Measurements from ENCODE around the gene OLA1. TPM values are rescaled to one million over a fixed set of nuclear protein-coding genes. Genes with fewer than 3 reads are reported as not detected.

OLA1 gene
- total RNA-seq, 1 experiment from 2014 or later, result 263 TPM

DNA sequence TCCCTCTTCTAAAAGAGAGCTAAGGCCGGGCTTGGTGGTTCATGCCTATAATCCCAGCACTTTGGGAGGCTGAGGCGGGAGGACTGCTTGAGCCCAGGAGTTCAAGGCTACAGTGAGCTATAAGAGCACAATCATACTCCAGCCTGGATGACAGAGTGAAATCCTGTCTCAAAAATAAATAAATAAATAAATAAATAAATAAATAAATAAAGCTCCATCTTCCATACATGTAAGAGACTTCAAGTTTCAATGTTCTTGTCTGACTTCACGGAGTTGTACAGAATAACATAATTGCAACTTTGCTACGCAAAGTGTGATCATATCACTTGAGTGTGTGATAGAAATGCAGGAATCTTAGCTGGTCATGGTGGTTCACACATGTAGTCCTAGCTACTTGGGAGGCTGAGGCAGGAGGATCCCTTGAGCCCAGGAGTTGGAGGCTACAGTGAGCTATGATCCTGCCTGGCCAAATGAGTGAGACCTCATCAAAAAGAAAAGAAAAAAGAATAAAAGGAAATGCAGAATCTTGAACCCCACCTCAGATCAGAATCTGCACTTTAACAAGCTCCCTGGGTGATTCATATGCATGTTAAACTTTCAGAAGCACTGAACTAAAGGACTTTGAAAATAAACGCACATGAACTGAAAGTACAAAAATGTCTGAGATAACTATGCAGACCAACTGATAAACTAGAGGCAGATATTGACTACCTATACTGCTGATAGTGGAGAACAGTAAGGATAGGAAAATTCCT lies 159.4 kb downstream of the OLA1 start:
- Histone ChIP-seq H3K4me2 (no peak overlapping the region), H3K9me3 (ENCODE audit: insufficient read depth, low read depth) (no peaks in the 10 kb centered on the region), H3K27ac (no peak overlapping the region), H3K36me3 (ENCODE audit: low read depth) (peaks cover 6% of the 10 kb centered on the region), H3K79me2 (ENCODE audit: low read depth) (no peaks in the 10 kb centered on the region), H3K4me1 (replicated peaks; ENCODE audit: insufficient read depth) (no peaks in the 10 kb centered on the region), H4K20me1 (ENCODE audit: insufficient read depth) (no peaks in the 10 kb centered on the region), H3K27me3 (ENCODE audit: insufficient read depth, low read depth) (no peaks in the 10 kb centered on the region), H3K9me2 (ENCODE audit: insufficient read depth) (no peaks in the 10 kb centered on the region), H2AFZ (no peak overlapping the region), H3K4me3 (no peak overlapping the region), H3F3A (ENCODE audit: insufficient read depth, low read depth) (no peaks in the 10 kb centered on the region)
- ChIA-PET POLR2A (ENCODE audit: unreplicated experiment) (interaction anchor here (0.6 to 0.7 kb wide), 3 partner anchors 26 to 124 kb away, joined by 3 to 5 read pairs (median 4); partner anchors contain the start of gene SP3), CTCF (no interaction called here)
- TF ChIP-seq EZH2 (IDR thresholded peaks at IDR 0.05; ENCODE audit: low read depth), result no peak
- TF ChIP-seq, protein P1, sequence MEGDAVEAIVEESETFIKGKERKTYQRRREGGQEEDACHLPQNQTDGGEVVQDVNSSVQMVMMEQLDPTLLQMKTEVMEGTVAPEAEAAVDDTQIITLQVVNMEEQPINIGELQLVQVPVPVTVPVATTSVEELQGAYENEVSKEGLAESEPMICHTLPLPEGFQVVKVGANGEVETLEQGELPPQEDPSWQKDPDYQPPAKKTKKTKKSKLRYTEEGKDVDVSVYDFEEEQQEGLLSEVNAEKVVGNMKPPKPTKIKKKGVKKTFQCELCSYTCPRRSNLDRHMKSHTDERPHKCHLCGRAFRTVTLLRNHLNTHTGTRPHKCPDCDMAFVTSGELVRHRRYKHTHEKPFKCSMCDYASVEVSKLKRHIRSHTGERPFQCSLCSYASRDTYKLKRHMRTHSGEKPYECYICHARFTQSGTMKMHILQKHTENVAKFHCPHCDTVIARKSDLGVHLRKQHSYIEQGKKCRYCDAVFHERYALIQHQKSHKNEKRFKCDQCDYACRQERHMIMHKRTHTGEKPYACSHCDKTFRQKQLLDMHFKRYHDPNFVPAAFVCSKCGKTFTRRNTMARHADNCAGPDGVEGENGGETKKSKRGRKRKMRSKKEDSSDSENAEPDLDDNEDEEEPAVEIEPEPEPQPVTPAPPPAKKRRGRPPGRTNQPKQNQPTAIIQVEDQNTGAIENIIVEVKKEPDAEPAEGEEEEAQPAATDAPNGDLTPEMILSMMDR (conservative IDR thresholded peaks at IDR 0.05), result no peak
- DNase-seq, result no peak
- intact Hi-C loops (cut with micrococcal nuclease; ENCODE audit: unreplicated experiment), result no loop called here
- no TSS peak for BruUV-seq (replicated peaks)

DNA sequence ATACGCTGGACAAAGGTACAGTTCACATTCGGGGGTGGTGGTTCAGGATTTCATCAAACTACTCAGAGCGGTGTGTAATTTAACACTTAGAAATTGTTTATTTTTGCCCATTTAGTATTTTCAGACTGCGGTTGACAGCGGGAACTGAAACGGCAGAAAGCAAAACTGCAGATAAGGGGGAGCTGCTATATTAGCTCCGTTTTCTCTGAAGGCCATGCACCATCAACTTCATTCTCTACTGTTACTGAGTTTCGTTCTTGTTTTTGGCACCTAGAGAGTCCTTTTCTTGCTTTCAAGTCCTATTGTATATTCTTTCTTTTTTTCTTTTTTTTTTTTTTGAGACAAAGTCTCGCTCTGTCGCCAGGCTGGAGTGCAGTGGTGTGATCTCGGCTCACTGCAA lies 161.6 kb downstream of the OLA1 start:
- CTCF ChIA-PET, result no interaction called here
- peaks cover 6% of the 10 kb centered on the region; the same call in 1 of the 2 replicates for H3F3A ChIP-seq (ENCODE audit: insufficient read depth, low read depth)
- H3K27ac ChIP-seq, result no peak overlapping the region
- intact Hi-C loops (cut with micrococcal nuclease; ENCODE audit: unreplicated experiment), result no loop called here
- peaks cover 6% of the 10 kb centered on the region for H3K36me3 ChIP-seq (ENCODE audit: low read depth)
- no peaks in the 10 kb centered on the region for H3K79me2 ChIP-seq (ENCODE audit: low read depth)
- H3K9me3 ChIP-seq (ENCODE audit: insufficient read depth, low read depth), result no peaks in the 10 kb centered on the region
- H3K4me3 ChIP-seq, result no peak overlapping the region
- POLR2A ChIA-PET (ENCODE audit: unreplicated experiment), result no interaction called here
- no peak overlapping the region for H2AFZ ChIP-seq
- DNase-seq, result no peak
- no peaks in the 10 kb centered on the region for H3K27me3 ChIP-seq (ENCODE audit: insufficient read depth, low read depth)
- H3K9me2 ChIP-seq (ENCODE audit: insufficient read depth), result no peaks in the 10 kb centered on the region
- H4K20me1 ChIP-seq (ENCODE audit: insufficient read depth), result no peaks in the 10 kb centered on the region
- H3K4me1 ChIP-seq (replicated peaks; ENCODE audit: insufficient read depth), result no peaks in the 10 kb centered on the region
- TF ChIP-seq, protein P1 (conservative IDR thresholded peaks at IDR 0.05), result no peak
- no peak for TF ChIP-seq EZH2 (IDR thresholded peaks at IDR 0.05; ENCODE audit: low read depth)
- H3K4me2 ChIP-seq, result no peak overlapping the region
- no TSS peak for BruUV-seq (replicated peaks)

DNA sequence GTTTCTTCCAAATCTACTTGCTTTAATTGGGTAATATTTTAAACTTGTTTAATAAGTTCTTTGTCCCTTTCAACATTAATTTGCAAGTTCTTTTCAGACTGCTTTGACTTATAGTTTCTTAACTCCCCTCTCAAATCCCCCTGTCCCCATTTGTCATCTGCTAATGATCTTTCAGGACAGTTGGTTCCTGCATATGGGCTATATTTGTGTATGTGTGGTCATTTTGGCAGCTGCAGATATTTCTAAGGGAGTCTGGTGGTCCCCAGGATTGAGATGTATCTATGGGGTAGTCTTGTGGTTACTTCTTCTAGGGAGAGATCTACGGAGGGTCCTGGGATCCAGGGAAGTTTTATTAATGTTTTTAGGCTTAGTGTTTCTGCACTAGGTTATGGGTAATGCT lies 162.6 kb downstream of the OLA1 start:
- POLR2A ChIA-PET (ENCODE audit: unreplicated experiment), result no interaction called here

More for the DNA sequence above, 162.6 kb downstream of the OLA1 start:
- no TSS peak for BruUV-seq (replicated peaks)
- H3K4me2 ChIP-seq, result no peak overlapping the region
- no peak for DNase-seq
- peaks cover 6% of the 10 kb centered on the region; the same call in 1 of the 2 replicates for H3F3A ChIP-seq (ENCODE audit: insufficient read depth, low read depth)
- H3K4me3 ChIP-seq, result no peak overlapping the region
- no peaks in the 10 kb centered on the region for H3K4me1 ChIP-seq (replicated peaks; ENCODE audit: insufficient read depth)
- TF ChIP-seq EZH2 (IDR thresholded peaks at IDR 0.05; ENCODE audit: low read depth), result no peak
- TF ChIP-seq, protein P1 (conservative IDR thresholded peaks at IDR 0.05), result no peak
- no peaks in the 10 kb centered on the region for H3K27me3 ChIP-seq (ENCODE audit: insufficient read depth, low read depth)
- CTCF ChIA-PET, result no interaction called here
- H3K9me3 ChIP-seq (ENCODE audit: insufficient read depth, low read depth), result no peaks in the 10 kb centered on the region
- H4K20me1 ChIP-seq (ENCODE audit: insufficient read depth), result no peaks in the 10 kb centered on the region
- H3K9me2 ChIP-seq (ENCODE audit: insufficient read depth), result no peaks in the 10 kb centered on the region
- no peak overlapping the region for H2AFZ ChIP-seq
- no peaks in the 10 kb centered on the region for H3K79me2 ChIP-seq (ENCODE audit: low read depth)
- intact Hi-C loops (cut with micrococcal nuclease; ENCODE audit: unreplicated experiment), result no loop called here
- H3K36me3 ChIP-seq (ENCODE audit: low read depth), result peaks cover 10% of the 10 kb centered on the region
- no peak overlapping the region for H3K27ac ChIP-seq

All from PC-9 (cell line).